ENCODE results near the gene C2orf76.

GRCh38 chr2:119366161-119366648 lies 429 bp downstream of the C2orf76 start:
- TF ChIP-seq CTCF (IDR thresholded peaks at IDR 0.05; ENCODE audit: insufficient read depth, low read length, poor library complexity, severe bottlenecking): no peak
- no peak for TF ChIP-seq EZH2phosphoT487 (conservative IDR thresholded peaks at IDR 0.05; ENCODE audit: low read length)

Measured in SU-DHL-6 (cell line).